GM19240 (cell line): ENCODE measurements around the gene SMAP2.

Experiments used
- DNase-seq: peaks from one replicate; pipeline ENCODE4 v3.0.0; 2011; ENCODE audit warnings: low spot score; ENCODE audit not compliant: insufficient read length

SMAP2 gene

DNA sequence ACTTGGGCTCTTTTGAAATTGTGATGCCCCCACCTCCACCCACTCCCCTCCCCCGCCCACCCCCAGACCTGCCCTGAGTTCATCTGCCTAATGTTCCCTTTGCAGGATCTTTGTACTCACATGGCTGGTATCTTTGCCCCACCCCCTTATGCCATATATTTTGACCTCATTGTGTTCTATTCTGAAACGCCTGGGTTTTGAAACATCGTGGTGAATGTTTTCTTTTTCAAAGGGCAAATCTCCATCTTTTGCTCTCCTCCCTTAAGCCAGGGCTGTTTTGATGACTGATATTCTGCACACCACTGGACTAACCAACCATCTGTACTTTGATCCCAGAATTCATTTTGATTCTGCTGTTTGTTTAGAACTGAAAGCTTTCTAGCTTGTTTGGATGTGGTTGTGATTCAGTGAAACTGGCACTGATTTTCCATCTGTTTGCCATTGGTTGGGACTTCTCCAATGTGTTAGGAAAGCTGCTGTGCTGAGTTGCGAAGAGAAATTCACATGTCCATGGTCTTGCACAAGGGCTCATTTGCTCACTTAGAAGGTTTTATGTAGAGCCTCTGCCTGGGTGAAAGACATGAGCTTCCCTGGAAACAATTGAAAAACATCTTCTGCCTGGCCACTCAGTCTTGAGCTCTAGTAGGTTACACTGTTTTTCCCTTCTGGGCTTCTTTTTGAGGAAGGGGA, 16.5 kb downstream of the SMAP2 start:
- no peak for DNase-seq

GRCh38 chr1:40390857-40391256, 17.3 kb downstream of the SMAP2 start:
- DNase-seq, result no peak

GRCh38 chr1:40391688-40392145, 18.2 kb downstream of the SMAP2 start:
- no peak for DNase-seq

DNA sequence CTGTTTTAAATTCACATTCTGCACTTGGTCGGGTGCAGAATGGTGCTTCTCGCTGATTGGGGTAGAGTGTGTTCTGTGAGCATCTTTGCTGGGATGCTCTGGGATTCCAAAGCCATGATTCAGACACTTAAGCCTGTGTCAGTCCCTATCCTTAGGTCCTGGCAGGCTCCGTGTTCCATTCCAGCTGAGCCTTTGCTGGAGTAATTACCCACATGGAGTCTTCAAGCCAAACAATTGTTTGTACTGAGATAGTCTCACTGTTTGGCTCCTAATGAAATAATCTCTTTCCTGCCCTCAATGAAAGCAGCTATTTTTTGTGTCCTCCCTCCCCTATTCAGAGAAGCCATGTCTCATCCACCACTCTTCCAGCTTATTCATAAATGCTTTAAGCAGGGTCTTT, 18.7 kb downstream of the SMAP2 start:
- no peak for DNase-seq

GRCh38 chr1:40393173-40393572, 19.6 kb downstream of the SMAP2 start:
- no peak for DNase-seq

GRCh38 chr1:40394491-40395172, 21.1 kb downstream of the SMAP2 start:
- DNase-seq, result no peak

GRCh38 chr1:40395190-40396175, 22.0 kb downstream of the SMAP2 start:
- DNase-seq, result no peak

DNA sequence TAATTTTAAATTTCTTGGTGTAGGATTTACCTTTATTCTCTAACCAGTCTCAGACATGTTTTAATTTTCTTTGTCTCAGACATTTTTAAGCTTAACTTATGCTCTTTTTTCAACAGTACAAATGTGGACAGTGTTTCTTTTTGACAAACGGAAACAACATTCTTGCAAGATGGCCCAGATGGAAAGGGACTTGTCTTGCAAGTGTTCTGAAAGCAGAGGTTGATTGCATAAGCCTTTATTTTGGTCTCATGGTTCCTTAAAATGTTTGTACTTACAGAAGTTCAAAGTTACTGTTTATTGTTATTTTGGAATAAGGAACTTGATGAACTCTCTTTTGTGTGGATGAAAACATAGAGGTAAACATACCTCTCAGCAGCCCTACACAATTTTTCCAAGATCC, 22.9 kb downstream of the SMAP2 start:
- DNase-seq, result no peak

DNA sequence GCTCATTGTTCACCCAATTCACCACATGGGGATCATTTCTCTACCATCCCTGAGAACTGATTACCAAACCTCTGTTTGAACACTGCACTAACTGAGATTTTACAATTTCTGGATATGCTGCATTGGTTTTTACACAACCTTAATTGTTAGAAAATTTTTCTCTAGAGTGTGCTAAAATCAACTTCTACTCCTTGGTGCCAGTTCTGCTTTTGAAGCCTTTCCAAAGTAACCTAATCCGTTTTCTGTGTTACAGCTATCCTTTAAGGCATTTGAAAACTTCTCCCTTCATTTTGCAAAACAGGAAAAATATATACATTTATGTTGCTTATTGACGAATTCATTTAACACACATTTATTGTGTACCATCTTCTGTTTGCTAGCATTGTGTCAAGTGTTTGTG, 23.7 kb downstream of the SMAP2 start:
- DNase-seq, result no peak

GRCh38 chr1:40399984-40400704, 26.6 kb downstream of the SMAP2 start:
- DNase-seq, result no peak

DNA sequence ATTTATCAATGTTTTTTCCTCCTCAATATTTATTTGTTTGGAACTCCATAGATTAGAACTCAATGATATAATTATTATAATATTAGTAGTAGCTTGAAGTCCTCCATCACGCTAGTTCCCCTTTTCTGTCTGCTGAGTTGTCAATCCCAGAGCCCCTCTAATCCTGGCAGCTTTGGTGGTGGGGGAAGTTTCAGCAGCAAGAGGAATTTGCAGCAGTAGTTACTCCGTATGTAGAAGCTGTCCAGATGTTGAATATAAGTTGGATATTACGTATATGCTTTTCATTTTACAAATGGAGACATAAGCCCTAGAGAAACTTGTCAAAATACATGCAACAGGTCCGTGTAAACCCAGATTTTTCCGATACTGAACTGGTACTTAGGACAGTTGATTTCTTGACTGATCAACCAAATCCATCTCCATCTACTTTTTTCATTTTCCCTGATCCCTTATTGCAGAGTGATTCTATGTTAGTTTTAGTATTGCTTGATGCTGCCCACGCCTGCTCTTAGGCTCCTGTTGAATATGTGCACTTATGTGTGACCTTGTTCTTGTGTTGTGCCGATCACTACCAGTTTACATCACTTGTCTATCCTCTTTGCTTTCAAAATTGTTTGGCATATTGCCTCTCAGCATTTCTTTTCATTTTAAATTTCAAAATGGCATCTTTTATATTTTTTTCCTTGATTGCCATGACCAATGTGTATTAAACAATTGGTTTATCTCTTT, 28.1 kb downstream of the SMAP2 start:
- DNase-seq, result no peak

- no peak for DNase-seq
Measured at GRCh38 chr1:40404670-40405462, 31.3 kb downstream of the SMAP2 start.

DNA sequence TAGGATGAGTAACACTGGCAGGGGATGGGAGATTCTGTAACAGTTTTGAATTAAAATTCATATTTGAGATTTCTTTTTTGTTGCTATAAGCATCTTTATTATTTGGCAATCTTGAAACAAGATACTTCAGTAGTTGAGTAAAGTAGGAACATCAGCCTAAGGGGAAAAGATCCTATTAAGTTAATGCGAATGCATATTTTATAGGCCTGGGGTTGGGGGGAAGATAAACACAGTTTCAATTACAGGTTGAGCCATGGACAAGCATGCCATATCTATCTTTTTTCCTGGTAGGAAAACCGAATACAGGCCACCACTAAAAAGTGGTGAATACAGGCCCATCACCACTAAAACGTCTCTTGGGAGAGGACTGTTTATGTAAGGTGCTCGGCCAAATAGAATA, 32.3 kb downstream of the SMAP2 start:
- no peak for DNase-seq

DNA sequence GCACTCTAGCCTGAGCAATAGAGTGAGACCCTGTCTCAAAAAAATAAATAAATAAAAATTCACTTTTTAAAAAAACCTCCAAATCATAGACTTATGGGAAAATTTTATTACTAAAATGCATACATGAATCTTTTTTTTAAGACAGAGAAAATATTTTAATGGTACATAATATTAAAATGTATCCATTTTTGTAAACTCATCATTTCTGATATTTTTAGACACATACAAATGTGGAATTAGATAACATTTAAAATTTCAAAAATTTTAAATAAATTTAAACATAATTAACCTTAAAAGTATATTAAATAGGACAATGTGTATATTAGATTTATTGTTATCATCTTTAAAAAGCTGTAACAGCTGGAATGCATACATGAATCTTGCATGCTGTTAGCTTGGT, 33.9 kb downstream of the SMAP2 start:
- no peak for DNase-seq

DNA sequence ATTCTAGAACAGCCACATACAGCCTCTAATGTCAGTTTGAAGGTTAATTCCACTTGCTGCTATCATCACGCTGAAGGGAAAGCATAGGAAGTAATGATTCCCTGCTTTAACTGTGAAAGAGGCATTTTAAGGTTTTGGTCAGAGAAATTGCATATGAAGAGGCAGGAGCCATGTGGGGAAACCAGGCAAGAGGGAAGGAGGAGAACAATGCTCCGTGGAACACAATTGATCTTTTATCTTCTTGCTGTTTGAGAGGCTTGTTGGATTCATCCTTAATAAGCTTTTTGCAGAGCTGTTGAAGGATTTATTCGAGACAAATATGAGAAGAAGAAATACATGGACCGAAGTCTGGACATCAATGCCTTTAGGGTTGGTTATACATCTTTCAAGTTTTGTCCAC, 35.9 kb downstream of the SMAP2 start:
- no peak for DNase-seq

- no peak for DNase-seq
Measured at GRCh38 chr1:40411294-40411693, 37.8 kb downstream of the SMAP2 start.

GRCh38 chr1:40411843-40412242, 38.3 kb downstream of the SMAP2 start:
- no peak for DNase-seq

DNA sequence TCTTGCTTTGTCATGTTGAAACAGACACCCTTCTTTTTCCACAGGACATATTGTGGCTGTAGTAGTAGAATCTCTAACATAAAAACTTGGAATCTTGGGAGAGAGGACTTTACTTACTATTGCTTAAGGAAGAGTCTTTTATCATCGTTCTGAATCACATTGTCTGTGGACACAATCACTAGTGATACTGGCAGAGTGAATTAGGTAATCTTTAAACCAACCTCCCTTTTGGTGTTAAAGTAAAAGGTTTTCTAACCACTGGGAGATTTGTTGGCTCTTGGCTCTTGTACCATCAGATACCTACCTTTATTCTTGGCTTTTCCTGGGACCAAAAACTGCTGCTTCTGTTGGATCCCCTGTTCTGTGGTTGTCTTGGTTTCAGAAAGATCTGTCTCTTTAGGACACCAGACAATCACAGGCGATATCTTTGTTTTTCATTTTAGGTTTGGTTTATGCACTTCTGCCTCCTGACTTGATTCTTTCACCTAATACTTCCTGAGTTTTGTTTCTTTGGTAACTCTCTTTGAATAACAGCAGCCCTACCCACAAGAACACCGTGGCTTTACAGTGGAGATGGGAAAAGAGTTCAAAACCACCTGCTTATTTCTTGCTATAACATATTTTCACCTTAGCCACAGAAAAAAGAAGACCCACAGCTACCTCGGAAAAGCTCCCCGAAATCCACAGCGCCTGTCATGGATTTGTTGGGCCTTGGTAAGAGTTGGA, 40.2 kb downstream of the SMAP2 start:
- DNase-seq, result no peak

- DNase-seq, result no peak
Measured at GRCh38 chr1:40414331-40414730, 40.8 kb downstream of the SMAP2 start.
